ENCODE results near the gene RNPEPL1. TPM values are rescaled to one million over a fixed set of nuclear protein-coding genes. Genes with fewer than 3 reads are reported as not detected.
"Not testable (repeated sequence)": the region's sequence is repeated elsewhere in the genome, so short reads cannot be mapped to it uniquely, and the experiment has no call there.

Gene RNPEPL1
- total RNA-seq, 1 experiment from 2014 or later, result 21.7 TPM

DNA sequence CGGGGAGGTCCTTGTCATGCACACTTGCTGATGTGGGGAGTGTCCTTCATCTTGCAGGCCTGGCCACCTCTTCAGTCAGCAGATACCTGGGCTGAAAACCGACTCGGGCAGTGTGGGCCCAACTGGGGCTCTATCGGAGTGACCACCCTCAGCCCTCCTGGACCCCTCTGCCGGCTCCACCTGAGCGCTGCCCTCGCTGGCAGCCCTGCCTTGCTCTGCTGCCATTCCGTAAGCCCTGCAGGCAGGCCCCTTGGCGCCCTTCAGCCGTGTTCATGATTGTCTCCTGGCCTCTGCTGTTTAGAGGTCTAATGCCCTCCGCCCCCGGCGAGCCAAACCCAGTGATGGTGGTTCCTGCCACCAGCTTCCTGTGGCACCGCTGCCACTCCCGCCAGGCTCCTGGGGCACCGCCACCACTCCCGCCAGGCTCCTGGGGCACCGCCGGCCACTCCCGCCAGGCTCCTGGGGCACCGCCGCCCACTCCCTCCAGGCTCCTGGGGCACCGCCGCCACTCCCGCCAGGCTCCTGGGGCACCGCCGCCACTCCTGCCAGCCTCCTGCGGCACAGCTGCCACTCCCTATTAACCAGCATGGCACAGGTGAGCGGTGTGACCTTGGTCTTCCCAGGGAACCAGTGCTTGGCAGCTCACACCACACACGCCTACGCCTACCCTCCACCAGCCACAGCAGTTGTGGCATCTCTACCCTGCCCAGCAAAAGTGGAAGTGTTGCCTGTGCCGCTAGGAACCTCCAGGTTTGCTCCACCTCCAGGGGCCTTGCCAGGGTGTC, 34.2 kb downstream of the RNPEPL1 start:
- DNase-seq (ENCODE audit: extremely low read depth, low read depth), result no peak

DNA sequence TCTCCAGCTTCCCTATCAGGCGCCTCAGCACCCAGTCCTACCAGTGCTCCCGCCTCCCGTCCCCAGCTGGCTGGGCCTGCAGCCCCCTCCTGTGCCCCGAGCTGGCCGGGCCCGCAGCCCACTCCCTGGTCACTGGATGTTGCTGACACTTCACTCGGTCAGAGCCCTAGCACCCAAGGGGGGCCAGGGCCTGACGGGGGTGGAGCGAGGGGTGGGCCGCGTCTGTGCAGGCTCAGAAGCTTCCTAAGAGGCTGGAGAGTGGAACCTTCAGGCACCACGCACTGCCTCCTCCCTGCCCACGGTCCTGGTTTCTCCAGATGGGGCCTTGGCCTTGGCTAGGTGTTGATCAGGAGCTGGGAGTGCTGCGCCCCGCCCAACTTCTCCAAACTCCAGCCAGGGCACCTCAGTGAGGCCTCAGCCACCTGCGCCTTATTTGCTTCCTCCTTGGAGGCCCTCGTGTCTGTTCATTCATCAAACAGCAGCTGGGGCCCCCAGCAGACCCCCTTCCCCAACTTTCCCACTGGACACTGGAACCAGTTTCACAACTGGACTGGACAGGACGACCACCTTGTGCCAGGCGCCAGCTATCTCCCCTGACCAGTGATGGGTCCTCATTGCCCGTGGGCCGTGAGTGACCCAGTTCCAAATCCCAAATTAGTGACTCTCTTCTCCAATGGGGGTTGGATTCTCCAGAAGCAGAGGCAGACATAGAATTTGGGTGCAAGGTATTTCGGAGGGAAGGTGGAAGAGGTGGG, 35.0 kb downstream of the RNPEPL1 start:
- DNase-seq (ENCODE audit: extremely low read depth, low read depth), result no peak

DNA sequence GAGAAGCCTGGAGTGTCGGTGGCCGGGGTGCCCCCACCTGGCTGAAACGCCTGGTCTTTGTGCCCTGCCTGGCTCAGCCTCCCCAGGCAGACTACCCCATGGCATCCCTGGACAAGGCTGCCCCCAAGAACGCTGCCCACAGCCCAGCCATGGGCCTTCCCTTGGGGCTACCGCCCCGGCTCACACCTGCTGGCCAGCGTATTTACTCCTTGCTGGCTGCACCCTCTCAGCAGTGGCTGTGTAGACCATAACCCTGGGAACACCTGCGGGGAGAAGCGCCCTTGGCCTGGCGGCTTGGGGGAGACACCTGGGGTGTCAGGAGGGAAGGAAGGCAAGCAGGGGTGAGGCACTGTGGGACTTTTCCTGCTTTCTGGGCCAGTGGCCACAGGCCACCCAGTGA, 35.6 kb downstream of the RNPEPL1 start:
- no peak for DNase-seq (ENCODE audit: extremely low read depth, low read depth)

DNA sequence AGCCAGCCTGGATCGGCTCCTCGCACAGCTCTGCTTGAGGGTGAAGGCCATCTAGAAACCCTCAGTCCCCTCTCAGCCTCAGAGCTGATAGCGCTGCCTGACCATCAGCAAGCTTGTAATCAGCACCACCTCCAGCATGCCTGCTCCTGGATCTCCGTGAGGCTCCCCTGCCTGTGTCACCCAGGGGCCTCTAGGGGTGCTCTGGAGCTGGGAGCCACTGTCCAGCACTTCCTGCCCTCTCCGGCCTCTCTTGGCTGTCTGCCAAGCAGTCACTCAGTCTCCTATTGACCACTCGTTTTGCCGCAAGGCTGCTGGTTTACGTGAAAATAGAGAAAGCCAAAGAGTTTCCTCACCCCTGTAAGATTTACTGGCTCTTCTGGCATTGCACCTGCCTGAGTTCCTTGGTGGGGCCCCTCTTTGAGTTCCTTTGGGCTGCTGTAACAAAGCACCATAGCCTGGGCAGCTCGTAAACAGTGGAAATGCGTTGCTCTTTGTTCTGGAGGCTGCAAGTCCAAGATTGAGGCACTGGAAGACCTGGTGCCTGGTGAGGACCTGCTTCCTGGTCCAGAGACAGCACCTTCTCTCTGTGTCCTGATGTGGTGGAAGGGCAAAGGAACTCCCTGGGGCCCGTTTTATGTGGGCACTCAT, 36.1 kb downstream of the RNPEPL1 start:
- peak; percentile 75 for DNase-seq (ENCODE audit: extremely low read depth, low read depth)

DNA sequence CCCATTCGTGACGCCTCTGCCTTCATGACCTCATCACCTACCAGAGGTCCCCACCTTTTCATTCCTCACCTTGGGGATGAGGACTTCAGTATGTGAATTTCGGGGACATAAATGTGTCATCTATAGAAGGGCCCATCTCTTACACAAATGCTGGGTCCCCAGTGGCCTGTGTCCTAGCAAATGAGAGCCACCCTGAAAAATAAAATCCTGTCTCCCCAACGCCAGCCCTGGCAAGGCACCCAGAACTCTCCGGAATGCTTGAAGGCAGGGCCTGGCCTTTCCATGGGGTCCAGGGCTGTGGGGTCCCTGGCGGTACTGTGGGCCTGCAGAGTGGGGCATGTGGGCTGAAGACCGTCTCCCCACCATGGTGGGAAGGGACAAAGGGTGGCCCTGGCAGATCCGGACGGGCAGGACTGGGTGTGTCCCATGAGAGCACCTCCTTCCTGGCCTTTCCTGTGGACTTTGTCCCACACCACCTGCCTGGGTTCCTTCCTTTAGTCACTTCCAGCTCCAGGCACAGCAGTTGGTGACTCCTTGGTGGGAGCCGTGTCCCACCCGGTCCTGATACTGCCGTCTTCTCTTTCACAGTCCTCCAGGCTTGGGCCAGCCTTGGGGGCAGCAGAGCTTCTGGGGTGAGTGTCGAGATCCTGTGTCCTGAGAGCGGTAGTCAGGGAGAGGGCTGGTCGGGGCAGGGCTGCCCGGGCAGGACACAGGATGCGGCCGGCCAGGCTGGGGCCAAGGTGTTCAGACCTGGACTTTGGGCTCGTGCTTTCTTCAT, 36.8 kb downstream of the RNPEPL1 start:
- DNase-seq (ENCODE audit: extremely low read depth, low read depth), result no peak

DNA sequence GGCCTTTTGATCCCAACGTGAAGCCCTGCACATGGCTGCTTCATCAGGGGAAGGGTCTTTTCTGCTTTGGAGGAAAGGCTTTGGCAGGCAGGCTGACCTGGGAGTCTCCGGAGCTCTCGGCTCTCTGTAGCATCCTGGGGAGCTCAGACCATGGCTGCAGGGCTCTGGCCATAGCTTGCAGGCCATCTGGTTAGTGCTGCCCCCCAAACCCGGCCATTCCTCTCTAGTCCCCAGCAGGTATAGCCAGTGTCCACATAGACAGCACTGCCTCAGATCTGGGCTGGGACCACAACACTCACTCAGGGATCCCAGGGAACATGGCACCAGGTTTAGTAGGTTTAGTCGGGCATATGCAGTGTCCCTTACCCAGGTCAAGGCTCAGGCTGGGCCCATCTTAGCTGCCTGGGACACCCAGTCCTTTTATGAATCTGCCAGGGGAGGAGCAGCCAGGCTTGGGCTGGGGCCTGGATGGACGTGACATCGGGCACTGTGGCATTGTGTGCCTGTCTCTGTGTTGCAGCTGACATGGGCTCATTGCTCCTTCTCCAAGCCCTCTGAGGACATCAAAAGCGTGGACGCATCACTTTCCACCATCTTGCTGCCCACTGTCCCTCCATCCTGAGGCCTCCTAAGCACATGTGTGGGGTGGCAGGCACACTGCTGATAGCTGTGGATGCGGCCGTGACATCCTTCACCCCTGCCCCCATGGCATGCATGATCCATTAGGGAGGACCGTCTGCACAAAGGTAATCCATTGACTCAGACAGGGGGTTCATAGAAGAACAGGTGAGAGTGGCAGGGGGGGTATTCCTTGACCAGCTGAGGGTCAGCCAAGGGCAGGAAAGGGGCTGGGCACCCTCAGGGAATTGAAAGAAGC, 37.8 kb downstream of the RNPEPL1 start:
- DNase-seq (ENCODE audit: extremely low read depth, low read depth), result no peak

DNA sequence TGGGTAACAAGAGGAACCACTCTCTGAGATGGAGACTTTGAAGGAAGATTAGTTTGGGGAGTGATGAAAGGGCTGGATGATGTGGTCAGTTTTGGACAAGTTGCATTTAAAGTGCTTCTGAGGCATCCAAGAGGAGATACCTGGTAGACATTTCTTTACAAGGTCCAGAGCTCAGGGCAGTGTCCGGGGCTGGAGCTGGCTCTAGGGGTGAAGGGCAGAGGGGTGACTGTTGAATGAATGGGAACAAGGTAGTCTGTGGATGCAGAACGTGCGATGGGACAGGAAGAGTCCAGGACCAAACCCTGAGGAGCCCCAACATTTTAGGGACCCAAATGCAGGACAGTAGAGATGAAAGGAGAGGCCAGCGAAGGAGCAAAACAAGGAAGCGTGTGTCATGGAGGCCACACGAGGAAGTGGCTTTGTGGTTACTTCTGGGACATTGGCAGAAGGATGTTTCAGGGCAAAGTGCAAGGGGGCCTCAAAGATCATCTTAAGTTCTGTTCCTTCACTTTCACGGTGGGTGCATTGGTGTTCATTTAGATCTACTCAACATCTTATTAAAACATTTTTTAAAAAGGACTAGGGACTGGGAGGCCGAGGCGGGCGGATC, 43.4 kb downstream of the RNPEPL1 start:
- DNase-seq (ENCODE audit: extremely low read depth, low read depth), result no peak

DNA sequence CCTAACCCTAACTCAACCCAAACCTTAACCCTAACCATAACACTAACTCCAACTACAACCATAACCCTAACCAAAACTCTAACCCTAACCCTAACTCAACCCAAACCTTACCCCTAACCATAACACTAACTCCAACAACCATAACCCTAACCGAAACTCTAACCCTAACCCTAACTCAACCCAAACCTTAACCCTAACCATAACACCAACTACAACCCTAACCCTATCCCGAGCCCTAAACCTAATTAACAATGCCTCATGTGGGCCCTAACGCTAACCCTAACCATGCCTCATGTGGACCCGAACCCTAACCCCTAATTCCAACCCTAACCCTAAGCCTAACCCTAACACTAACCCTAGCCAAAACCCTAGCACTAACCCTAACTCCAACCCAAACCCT, 45.5 kb downstream of the RNPEPL1 start:
- no peak for DNase-seq (ENCODE audit: extremely low read depth, low read depth)

DNA sequence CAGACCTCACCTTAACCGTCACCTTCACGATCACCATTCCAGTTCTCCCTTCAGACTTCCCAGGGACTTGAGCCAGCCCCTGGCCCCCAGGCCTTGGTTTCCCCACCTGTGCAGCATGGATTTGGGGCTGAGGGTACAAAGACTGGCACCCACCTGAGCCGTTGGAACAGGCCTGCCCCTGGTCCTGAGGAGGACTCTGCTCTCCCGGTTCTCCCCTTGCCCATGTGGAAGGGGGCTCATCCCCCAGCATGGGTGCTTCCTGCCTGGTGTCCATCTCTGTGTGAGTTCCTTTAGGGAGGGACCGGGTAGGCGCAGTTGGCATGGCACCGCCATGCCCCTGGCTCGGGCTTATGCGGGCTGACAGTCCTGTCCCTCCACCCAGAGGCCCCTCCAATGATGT, 46.1 kb downstream of the RNPEPL1 start:
- DNase-seq (ENCODE audit: extremely low read depth, low read depth), result no peak

DNA sequence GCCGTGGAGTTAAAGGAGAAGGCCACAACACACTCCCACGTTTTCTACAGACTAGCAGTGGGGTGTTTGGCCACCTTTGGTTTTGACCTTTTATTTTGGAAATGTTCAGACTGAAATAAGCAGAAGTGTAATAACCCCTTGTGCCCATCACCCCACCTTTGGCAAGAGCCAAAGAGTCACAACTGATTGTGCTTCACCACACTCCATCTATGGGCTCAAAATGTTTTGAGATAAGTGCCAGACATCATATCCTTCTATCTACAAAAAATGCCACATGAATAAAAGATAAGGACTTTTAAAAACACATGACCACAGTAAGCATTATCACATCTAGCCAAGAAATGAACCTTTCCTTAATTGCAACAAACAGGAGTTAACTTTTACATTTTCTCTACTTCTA, 47.1 kb downstream of the RNPEPL1 start:
- DNase-seq (ENCODE audit: extremely low read depth, low read depth), result no peak

DNA sequence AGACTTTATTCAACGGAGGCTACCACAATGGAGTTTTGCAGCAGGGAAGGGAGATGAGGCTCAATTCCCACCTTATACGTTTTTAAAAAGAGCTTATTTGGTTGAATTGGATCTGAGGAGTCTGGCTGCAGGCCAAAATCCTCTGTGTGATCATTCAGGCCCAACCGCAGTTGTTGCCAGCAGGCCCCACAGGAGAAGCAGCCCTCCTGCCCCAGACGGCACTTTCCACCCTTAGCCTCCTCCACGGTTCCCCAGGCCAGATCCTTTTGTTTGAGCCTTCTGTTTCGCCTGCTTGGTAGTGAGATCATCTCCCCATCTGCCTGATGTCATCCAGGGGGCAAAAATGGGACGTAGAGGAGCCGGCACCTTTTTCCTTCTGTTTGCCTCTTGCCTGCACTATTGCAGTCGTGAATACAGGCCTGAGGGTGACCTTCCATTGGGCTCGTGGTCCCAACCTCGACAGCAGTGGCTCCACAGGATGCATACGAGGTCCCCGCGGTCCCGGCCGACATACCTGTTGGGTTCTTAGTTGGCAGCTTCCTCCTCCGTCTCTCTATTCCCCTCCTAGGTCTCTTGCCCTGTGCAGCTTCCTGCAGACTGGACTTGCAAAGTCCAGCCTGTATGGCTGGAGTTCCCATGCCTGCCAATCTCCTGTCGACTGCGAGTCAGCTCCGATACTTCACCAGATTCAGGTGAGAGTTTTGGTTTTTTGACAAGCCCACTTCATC, 47.7 kb downstream of the RNPEPL1 start:
- DNase-seq (ENCODE audit: extremely low read depth, low read depth), result no peak

DNA sequence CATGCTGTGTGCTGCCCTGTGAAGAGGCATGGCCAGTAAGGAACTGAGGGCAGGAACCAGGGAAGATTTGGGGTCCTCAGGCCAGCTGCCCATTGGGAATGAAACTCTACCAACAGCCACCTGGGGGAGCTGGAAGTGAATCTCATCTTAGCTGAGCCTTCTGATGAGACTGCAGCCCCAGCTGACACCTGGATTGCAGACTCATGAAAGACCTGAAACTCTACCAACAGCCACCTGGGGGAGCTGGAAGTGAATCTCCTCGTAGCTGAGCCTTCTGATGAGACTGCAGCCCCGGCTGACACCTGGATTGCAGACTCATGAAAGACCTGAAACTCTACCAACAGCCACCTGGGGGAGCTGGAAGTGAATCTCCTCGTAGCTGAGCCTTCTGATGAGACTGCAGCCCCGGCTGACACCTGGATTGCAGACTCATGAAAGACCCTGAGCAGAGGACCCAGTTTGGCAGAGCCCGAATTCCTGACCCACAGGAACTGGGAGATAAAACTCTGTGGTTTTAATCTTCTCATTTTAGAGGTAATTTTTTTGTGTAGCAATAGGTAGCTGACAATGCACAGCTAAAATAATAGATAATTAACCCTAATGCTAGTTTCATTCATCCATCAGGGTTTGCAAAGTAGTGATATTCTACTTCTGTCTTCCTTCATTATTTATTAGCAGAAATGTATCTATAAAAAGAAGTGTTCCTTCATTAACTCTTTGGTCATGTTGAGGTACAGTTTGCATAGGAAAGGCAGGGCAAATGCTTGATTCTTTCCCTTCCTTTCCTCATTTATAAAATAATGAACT, 48.8 kb downstream of the RNPEPL1 start:
- DNase-seq (ENCODE audit: extremely low read depth, low read depth), result not testable (repeated sequence)

DNA sequence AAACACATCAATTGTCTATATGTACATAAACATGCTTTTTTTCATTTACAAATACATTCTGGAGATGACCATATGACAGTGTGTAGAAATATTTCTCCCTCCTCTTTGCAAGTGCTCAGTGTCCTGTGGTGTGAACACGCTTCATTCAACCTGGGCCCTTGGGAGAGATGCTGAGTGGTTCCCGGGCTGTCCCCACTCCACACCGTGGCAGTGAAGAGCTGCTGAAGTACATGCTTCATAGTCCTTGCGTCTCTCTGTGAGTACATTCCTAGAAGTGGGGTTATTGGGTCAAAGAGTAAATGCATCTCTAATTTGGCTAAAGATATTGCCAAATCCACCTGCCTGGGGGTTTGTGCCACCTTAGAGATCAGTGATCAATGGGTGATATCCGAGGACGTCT, 50.5 kb downstream of the RNPEPL1 start:
- DNase-seq (ENCODE audit: extremely low read depth, low read depth), result no peak

DNA sequence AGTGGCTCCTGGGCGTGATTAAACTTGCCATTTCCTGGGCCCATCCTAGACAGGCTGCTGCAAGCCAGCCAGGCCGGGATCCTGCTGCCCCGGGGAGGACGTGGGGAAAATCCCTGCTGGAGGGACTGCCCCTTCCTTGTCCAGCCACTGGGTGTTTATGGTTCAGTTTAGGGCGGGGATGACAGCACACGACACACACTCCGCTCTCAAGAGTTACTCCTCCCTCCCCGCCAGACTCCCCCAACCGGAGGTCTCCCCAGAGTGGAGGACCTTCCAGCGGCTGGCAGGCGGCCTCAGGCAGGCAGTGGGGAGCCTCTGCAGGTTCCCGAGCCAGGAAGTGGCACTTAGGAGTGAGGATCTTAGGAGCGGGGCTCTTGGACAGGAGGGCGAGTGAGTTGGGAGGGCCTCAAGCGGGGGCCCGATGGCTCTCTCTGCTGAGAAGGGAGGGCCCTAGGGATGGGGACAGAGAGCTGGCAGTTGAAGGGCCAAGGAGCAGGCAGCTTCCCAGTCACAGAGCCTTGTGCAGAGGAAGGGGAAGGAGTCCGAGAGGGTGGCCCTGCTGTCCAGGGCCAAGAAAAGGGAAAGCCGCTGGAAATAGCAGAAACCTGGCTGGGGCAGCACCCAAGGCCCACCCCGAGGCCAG, 51.3 kb downstream of the RNPEPL1 start:
- no peak for DNase-seq (ENCODE audit: extremely low read depth, low read depth)

DNA sequence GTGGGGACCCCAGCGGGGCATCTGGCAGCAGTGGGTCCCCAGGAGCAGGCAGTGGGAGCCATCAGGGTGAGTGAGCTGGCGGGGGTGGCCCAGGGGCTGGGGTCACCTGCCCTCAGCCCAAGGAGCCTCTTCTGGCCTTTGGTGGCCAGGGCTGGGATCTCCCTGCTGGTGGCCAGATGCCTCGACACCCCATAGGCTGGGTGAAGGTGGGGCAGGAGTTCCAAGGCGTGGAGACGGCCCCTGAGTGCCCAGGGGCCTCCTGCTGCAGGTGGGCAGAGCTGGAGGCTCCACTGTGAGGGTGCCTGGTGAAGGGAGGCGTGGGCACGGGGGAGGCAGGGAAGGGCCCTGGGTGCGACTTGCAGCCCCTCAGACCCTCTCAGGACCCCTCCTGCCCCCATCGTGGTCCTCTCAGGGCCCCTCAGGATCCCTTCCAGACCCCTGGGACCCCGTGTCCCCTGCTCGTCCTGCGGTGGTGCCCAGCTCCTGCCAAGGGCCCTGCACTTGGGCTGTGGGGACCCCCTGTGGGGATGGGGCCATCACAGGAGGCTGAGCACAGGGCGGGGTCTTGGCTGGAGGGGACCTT, 52.0 kb downstream of the RNPEPL1 start:
- DNase-seq (ENCODE audit: extremely low read depth, low read depth), result no peak

DNA sequence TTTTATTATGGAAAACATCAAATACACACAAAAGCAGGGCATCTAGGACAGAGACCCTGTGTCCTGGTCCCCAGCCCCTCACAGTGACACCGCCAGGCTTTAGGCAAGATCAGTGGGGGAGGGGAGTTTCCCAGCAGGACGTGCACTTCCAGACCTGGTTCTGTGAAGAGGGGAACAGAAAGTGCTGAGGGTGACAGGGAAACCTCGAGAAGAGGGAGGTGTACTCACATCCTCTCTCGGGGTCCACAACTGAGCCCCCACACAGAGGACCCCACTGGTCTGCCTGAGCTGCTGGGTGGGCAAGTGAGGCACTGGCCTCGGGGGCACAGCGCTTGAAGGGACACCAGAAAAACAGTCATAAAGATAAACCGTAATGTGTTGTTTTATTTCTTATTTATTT, 52.6 kb downstream of the RNPEPL1 start:
- DNase-seq (ENCODE audit: extremely low read depth, low read depth), result no peak

DNA sequence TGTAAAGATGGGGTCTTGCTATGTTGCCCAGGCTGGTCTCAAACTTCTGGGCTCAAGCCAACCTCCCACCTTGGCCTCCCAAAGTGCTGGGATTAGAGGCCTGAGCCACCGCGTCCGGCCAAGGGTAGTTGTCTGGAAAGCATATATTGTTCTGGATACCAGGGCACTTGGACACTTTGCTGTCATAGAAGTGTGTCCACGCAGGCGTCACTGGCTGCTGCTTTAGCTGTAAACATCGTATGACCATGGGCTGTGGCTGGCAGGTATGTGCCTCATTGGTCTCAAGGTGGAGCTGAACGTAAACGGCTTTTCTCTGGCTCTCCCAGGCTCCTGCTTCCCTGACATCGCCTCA, 53.8 kb downstream of the RNPEPL1 start:
- no peak for DNase-seq (ENCODE audit: extremely low read depth, low read depth)
